NCI-H2107 (cell line): ENCODE data around the gene NPTN.
"Not testable (repeated sequence)": the region's sequence is repeated elsewhere in the genome, so short reads cannot be mapped to it uniquely, and the experiment has no call there.

ENCODE experiments used
- DNase-seq: peaks from one replicate; lab custom pipeline; 2025; lab: John Stamatoyannopoulos, UW

The NPTN gene

GRCh38 chr15:73570355-73571032 lies 62.7 kb downstream of the NPTN start:
- no peak for DNase-seq

- no peak for DNase-seq
These were observed 63.8 kb downstream of the NPTN start for GRCh38 chr15:73569361-73569760.

GRCh38 chr15:73568564-73569280 lies 64.5 kb downstream of the NPTN start:
- DNase-seq = no peak

GRCh38 chr15:73567020-73567419 lies 66.2 kb downstream of the NPTN start:
- no peak for DNase-seq

- no peak for DNase-seq
These were observed 68.9 kb downstream of the NPTN start for GRCh38 chr15:73564255-73564654.

- DNase-seq = peak; percentile 11
These were observed 72.6 kb downstream of the NPTN start for GRCh38 chr15:73560501-73561117.

GRCh38 chr15:73558529-73558928 lies 74.7 kb downstream of the NPTN start:
- no peak for DNase-seq

- no peak for DNase-seq
These were observed 78.1 kb downstream of the NPTN start for GRCh38 chr15:73555080-73555479.

GRCh38 chr15:73550190-73550589 lies 83.0 kb downstream of the NPTN start:
- DNase-seq = no peak

GRCh38 chr15:73548925-73549324 lies 84.3 kb downstream of the NPTN start:
- not testable (repeated sequence) for DNase-seq

GRCh38 chr15:73541479-73541878 lies 91.7 kb downstream of the NPTN start:
- no peak for DNase-seq

- DNase-seq = no peak
These were observed 93.0 kb downstream of the NPTN start for GRCh38 chr15:73540161-73540560.

- DNase-seq = no peak
These were observed 93.7 kb downstream of the NPTN start for GRCh38 chr15:73539212-73540128.

GRCh38 chr15:73538563-73539211 lies 94.5 kb downstream of the NPTN start:
- DNase-seq = no peak

GRCh38 chr15:73538123-73538522 lies 95.1 kb downstream of the NPTN start:
- DNase-seq = no peak

- DNase-seq = no peak
These were observed 102.5 kb downstream of the NPTN start for GRCh38 chr15:73530649-73531048.

- no peak for DNase-seq
These were observed 105.6 kb downstream of the NPTN start for GRCh38 chr15:73527598-73527997.

- DNase-seq = no peak
These were observed 108.3 kb downstream of the NPTN start for GRCh38 chr15:73524919-73525318.

- DNase-seq = no peak
These were observed 111.2 kb downstream of the NPTN start for GRCh38 chr15:73522011-73522410.

- no peak for DNase-seq
These were observed 114.1 kb downstream of the NPTN start for GRCh38 chr15:73518876-73519733.
